ENCODE results near the gene PYGO2. TPM values are rescaled to one million over a fixed set of nuclear protein-coding genes. Genes with fewer than 3 reads are reported as not detected.

PYGO2 gene
- total and polyA plus RNA-seq, 3 donors from 2014 or later = 31.0 to 34.9 (median 33.2) TPM

GRCh38 chr1:154971341-154971998 lies 9.9 kb upstream of the PYGO2 start:
- Histone ChIP-seq H3K36me3 (ENCODE audit: low read depth, missing control alignments) (no peaks in the 10 kb centered on the region), H3K9me3 (no peaks in the 10 kb centered on the region), H3K27ac (peak overlapping the region; percentile 88 to 99), H3K4me3 (no peak overlapping the region), H3K4me1 (peaks cover 46% of the 10 kb centered on the region), H3K27me3 (no peaks in the 10 kb centered on the region)
- intact Hi-C loops (cut with DNase I; ENCODE audit: low total_unique reads) = no loop called here
- TF ChIP-seq, protein P1, sequence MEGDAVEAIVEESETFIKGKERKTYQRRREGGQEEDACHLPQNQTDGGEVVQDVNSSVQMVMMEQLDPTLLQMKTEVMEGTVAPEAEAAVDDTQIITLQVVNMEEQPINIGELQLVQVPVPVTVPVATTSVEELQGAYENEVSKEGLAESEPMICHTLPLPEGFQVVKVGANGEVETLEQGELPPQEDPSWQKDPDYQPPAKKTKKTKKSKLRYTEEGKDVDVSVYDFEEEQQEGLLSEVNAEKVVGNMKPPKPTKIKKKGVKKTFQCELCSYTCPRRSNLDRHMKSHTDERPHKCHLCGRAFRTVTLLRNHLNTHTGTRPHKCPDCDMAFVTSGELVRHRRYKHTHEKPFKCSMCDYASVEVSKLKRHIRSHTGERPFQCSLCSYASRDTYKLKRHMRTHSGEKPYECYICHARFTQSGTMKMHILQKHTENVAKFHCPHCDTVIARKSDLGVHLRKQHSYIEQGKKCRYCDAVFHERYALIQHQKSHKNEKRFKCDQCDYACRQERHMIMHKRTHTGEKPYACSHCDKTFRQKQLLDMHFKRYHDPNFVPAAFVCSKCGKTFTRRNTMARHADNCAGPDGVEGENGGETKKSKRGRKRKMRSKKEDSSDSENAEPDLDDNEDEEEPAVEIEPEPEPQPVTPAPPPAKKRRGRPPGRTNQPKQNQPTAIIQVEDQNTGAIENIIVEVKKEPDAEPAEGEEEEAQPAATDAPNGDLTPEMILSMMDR (IDR thresholded peaks at IDR 0.05) = no peak
- TF ChIP-seq POLR2A (IDR thresholded peaks at IDR 0.05) = no peak
- 52 to 53% methylated on average over 10 of the region's 10 CpGs for WGBS, 2 donors
- DNase-seq = peak; percentile 56

GRCh38 chr1:154970631-154971340 lies 9.2 kb upstream of the PYGO2 start, which contains the start of gene SHC1:
SHC1 (minus strand) TSS chr1:154970747; CDS start chr1:154970526, 221 bp downstream.
- peaks cover 41% of the 10 kb centered on the region for H3K4me1 ChIP-seq
- H3K9me3 ChIP-seq = no peaks in the 10 kb centered on the region
- no peaks in the 10 kb centered on the region for H3K27me3 ChIP-seq
- peak within 1 kb of the TSS; percentile 88 to 99 for H3K27ac ChIP-seq
- intact Hi-C loops (cut with DNase I; ENCODE audit: low total_unique reads) = no loop called here
- H3K4me3 ChIP-seq = peak within 1 kb of the TSS; percentile 40 to 46
- TF ChIP-seq POLR2A (IDR thresholded peaks at IDR 0.05) = peak; percentile 83
- TF ChIP-seq, protein P1 (IDR thresholded peaks at IDR 0.05) = no peak
- H3K36me3 ChIP-seq (ENCODE audit: low read depth, missing control alignments) = no peaks in the 10 kb centered on the region
- 13 to 25% methylated on average over 10 to 14 of the region's 15 CpGs for WGBS, 2 donors
- DNase-seq = peak; percentile 94

- peaks cover 41% of the 10 kb centered on the region for H3K4me1 ChIP-seq
- H3K27ac ChIP-seq = peak overlapping the region; percentile 88 to 99
- H3K4me3 ChIP-seq = peak overlapping the region; percentile 40 to 46
- H3K27me3 ChIP-seq = no peaks in the 10 kb centered on the region
- intact Hi-C loops (cut with DNase I; ENCODE audit: low total_unique reads) = no loop called here
- DNase-seq = no peak
- no peaks in the 10 kb centered on the region for H3K9me3 ChIP-seq
- 24 to 28% methylated on average over 13 to 22 of the region's 22 CpGs for WGBS, 2 donors
- TF ChIP-seq, protein P1 (IDR thresholded peaks at IDR 0.05) = no peak
- TF ChIP-seq POLR2A (IDR thresholded peaks at IDR 0.05) = no peak
- H3K36me3 ChIP-seq (ENCODE audit: low read depth, missing control alignments) = no peaks in the 10 kb centered on the region
Observed at GRCh38 chr1:154969860-154970452, 8.4 kb upstream of the PYGO2 start.

GRCh38 chr1:154969246-154969645 lies 7.7 kb upstream of the PYGO2 start:
- Histone ChIP-seq H3K4me3 (no peak overlapping the region), H3K36me3 (ENCODE audit: low read depth, missing control alignments) (no peaks in the 10 kb centered on the region), H3K9me3 (no peaks in the 10 kb centered on the region), H3K27me3 (no peaks in the 10 kb centered on the region), H3K4me1 (peaks cover 41% of the 10 kb centered on the region), H3K27ac (peak overlapping the region; percentile 88 to 99)
- intact Hi-C loops (cut with DNase I; ENCODE audit: low total_unique reads) = no loop called here
- 48 to 75% methylated on average over 5 of the region's 5 CpGs for WGBS, 2 donors
- no peak for TF ChIP-seq POLR2A (IDR thresholded peaks at IDR 0.05)
- TF ChIP-seq, protein P1 (IDR thresholded peaks at IDR 0.05) = no peak
- no peak for DNase-seq

Measured in testis (tissue), 3 donors.